Upper lobe of right lung (tissue), 1 donor: ENCODE measurements around the gene GPC2. TPM values are rescaled to one million over a fixed set of nuclear protein-coding genes. Genes with fewer than 3 reads are reported as not detected.

Source experiments
- ATAC-seq: fragments of 200-7000 bp; cut with Tn5 transposase; one replicate; pipeline ENCODE4 v1.9.1; 2020; ENCODE audit warnings: mild to moderate bottlenecking, moderate library complexity
- DNase-seq: peaks from one replicate; pipeline ENCODE4 v3.0.0-alpha.2; 2020
- H3K27ac ChIP-seq: fragments of 200-600 bp; one replicate; pipeline ENCODE4 v1.8.0; 2022
- H3K27me3 ChIP-seq: fragments of 200-600 bp; one replicate; pipeline ENCODE4 v1.8.0; 2022; ENCODE audit warnings: mild to moderate bottlenecking
- H3K36me3 ChIP-seq: fragments of 200-600 bp; one replicate; pipeline ENCODE4 v1.8.0; 2022
- H3K4me1 ChIP-seq: fragments of 200-600 bp; one replicate; pipeline ENCODE4 v1.8.0; 2022
- H3K4me3 ChIP-seq: fragments of 200-600 bp; one replicate; pipeline ENCODE4 v1.8.0; 2022; ENCODE audit warnings: mild to moderate bottlenecking
- H3K9me3 ChIP-seq: fragments of 200-600 bp; one replicate; pipeline ENCODE4 v1.8.0; 2022
- CTCF ChIP-seq: fragments of 200-600 bp; IDR thresholded peaks from one replicate; pipeline ENCODE4 v1.8.0; 2022; ENCODE audit warnings: antibody characterized with exemption
- intact Hi-C: fragments of 100-400 bp; cut with DNase I; formaldehyde crosslinking; loops from one replicate; pipeline ENCODE4 v1.11.0; 2022
- total RNA-seq: library from RNA; stranded (reverse); fragmentation: NEBNext Ultra II Directional; extraction: Animal tissue kit (Norgen Biotek cat#: 25700); gene quantifications from one replicate; pipeline ENCODE4 v1.2.1, GENCODE V29; 2021
- donor health status: DM: no; HTN: yes; CAD: no; lungs with severe emphysema.

Gene GPC2
- total RNA-seq, 1 donor from 2014 or later: 0.49 TPM

GRCh38 chr7:100158229-100159098 is 18.7 kb downstream of the GPC2 start, which contains the start of gene TRAPPC14:
Gene TRAPPC14, minus strand, starts transcription at chr7:100158723. Its CDS starts 224 bp downstream, at chr7:100158499.
- peak; percentile 97 for DNase-seq

GRCh38 chr7:100157334-100158228 is 19.6 kb downstream of the GPC2 start:
- peaks cover 25% of the 10 kb centered on the region for H3K36me3 ChIP-seq
- no peaks in the 10 kb centered on the region for H3K9me3 ChIP-seq
- H3K27me3 ChIP-seq: no peaks in the 10 kb centered on the region
- ATAC-seq (peak; percentile 62), DNase-seq (no peak)
- H3K4me1 ChIP-seq: peaks cover 16% of the 10 kb centered on the region
- peak overlapping the region; percentile 98 for H3K4me3 ChIP-seq
- H3K27ac ChIP-seq: peak overlapping the region; percentile 85
- TF ChIP-seq CTCF: no peak
- intact Hi-C loops: no loop called here

More at GRCh38 chr7:100158229-100159098, 18.7 kb downstream of the GPC2 start, which contains the start of gene TRAPPC14:
- peaks cover 15% of the 10 kb centered on the region for H3K4me1 ChIP-seq
- H3K36me3 ChIP-seq: peaks cover 25% of the 10 kb centered on the region
- H3K4me3 ChIP-seq: peak within 1 kb of the TSS; percentile 98
- ATAC-seq: peak; percentile 94
- no peaks in the 10 kb centered on the region for H3K27me3 ChIP-seq
- H3K9me3 ChIP-seq: no peaks in the 10 kb centered on the region
- peak within 1 kb of the TSS; percentile 85 for H3K27ac ChIP-seq
- intact Hi-C loops: no loop called here
- TF ChIP-seq CTCF: no peak

DNA sequence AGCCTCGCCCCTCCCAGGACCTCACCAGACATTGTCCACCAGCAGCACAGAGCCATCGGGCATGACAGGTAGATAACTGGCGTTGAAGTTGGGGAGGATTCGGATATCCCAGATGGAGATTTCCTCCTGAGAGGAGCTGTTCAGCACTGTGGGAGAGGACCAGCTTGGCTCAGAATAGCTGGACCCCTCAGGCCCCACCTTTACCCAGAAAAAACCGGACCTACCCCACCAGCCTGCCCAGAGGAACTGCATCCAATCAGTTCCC is 20.2 kb downstream of the GPC2 start:
- Histone ChIP-seq H3K27me3 (no peaks in the 10 kb centered on the region), H3K4me3 (no peak overlapping the region), H3K27ac (peak overlapping the region; percentile 85), H3K36me3 (peaks cover 25% of the 10 kb centered on the region), H3K4me1 (peaks cover 16% of the 10 kb centered on the region), H3K9me3 (no peaks in the 10 kb centered on the region)
- intact Hi-C loops: no loop called here
- DNase-seq (no peak), ATAC-seq (no peak)
- TF ChIP-seq CTCF: no peak

DNA sequence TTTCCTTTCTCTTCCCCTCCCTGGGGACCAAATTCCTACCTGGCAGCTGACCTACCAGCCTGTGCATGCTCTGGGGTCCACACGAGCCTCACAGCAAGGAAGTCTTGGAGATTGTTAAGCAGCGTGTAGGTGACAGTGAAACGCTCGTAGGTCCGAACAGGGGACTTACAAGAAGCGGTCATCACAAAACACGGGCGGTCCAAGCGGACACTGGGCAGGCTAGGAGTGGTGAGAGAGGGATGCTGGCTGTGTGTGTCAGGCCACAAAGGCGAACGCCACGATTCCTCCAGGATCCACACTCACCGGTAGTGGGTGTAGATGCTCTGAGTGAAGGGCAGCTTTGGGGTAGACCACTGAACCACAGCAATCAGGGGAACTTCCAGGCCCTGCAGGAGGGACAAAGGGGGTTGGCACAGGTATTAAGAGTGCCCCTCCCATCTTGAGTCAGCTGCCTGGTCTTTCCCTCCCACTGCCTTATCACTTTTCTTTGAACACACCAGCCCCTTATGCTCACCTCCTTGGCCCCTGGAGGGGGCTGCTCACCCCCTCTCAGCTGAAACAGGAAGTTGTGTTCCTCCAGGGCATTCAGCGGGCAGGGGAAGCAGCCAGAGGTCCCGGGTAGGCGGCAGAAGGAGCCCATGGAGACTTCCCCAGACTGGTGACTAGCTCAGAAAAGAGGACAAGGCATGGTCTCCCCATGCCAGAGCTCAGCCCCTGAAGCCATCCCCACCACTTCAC is 20.7 kb downstream of the GPC2 start:
- Histone ChIP-seq H3K27me3 (no peaks in the 10 kb centered on the region), H3K4me3 (no peak overlapping the region), H3K9me3 (no peaks in the 10 kb centered on the region), H3K36me3 (peaks cover 25% of the 10 kb centered on the region), H3K27ac (no peak overlapping the region), H3K4me1 (peaks cover 16% of the 10 kb centered on the region)
- no peak for TF ChIP-seq CTCF
- DNase-seq (no peak), ATAC-seq (no peak)
- intact Hi-C loops: no loop called here

GRCh38 chr7:100155553-100156317 is 21.4 kb downstream of the GPC2 start:
- H3K4me1 ChIP-seq: peaks cover 16% of the 10 kb centered on the region
- intact Hi-C loops: no loop called here
- ATAC-seq (no peak), DNase-seq (no peak)
- H3K27ac ChIP-seq: no peak overlapping the region
- no peak overlapping the region for H3K4me3 ChIP-seq
- no peaks in the 10 kb centered on the region for H3K9me3 ChIP-seq
- H3K27me3 ChIP-seq: no peaks in the 10 kb centered on the region
- no peak for TF ChIP-seq CTCF
- peaks cover 25% of the 10 kb centered on the region for H3K36me3 ChIP-seq
